Measurements from ENCODE around the gene ACOT4.
"Not testable (repeated sequence)": the region's sequence is repeated elsewhere in the genome, so short reads cannot be mapped to it uniquely, and the experiment has no call there.

The ACOT4 gene

GRCh38 chr14:73591690-73592449 lies at the start of gene ACOT4:
TSS of gene ACOT4 (plus strand) at chr14:73591873. CDS start at chr14:73591960, 87 bp downstream.
- DNase-seq (ENCODE audit: low spot score) = no peak

GRCh38 chr14:73542961-73543360 lies 48.7 kb upstream of the ACOT4 start:
- not testable (repeated sequence) for DNase-seq (ENCODE audit: low spot score)

- DNase-seq (ENCODE audit: low spot score) = not testable (repeated sequence)
Measured at GRCh38 chr14:73545353-73545752, 46.3 kb upstream of the ACOT4 start.

GRCh38 chr14:73549097-73549496 lies 42.6 kb upstream of the ACOT4 start:
- not testable (repeated sequence) for DNase-seq (ENCODE audit: low spot score)

GRCh38 chr14:73549889-73550524 lies 41.7 kb upstream of the ACOT4 start:
- not testable (repeated sequence) for DNase-seq (ENCODE audit: low spot score)

GRCh38 chr14:73553845-73554244 lies 37.8 kb upstream of the ACOT4 start:
- DNase-seq (ENCODE audit: low spot score) = no peak

- not testable (repeated sequence) for DNase-seq (ENCODE audit: low spot score)
Measured at GRCh38 chr14:73557201-73557600, 34.5 kb upstream of the ACOT4 start.

GRCh38 chr14:73558238-73558637 lies 33.4 kb upstream of the ACOT4 start:
- DNase-seq (ENCODE audit: low spot score) = not testable (repeated sequence)

GRCh38 chr14:73562256-73562655 lies 29.4 kb upstream of the ACOT4 start:
- not testable (repeated sequence) for DNase-seq (ENCODE audit: low spot score)

- not testable (repeated sequence) for DNase-seq (ENCODE audit: low spot score)
Measured at GRCh38 chr14:73562696-73563095, 29.0 kb upstream of the ACOT4 start.

- DNase-seq (ENCODE audit: low spot score) = not testable (repeated sequence)
Measured at GRCh38 chr14:73566431-73566830, 25.2 kb upstream of the ACOT4 start.

GRCh38 chr14:73566935-73567334 lies 24.7 kb upstream of the ACOT4 start:
- not testable (repeated sequence) for DNase-seq (ENCODE audit: low spot score)

GRCh38 chr14:73567358-73567757 lies 24.3 kb upstream of the ACOT4 start:
- DNase-seq (ENCODE audit: low spot score) = no peak

- no peak for DNase-seq (ENCODE audit: low spot score)
Measured at GRCh38 chr14:73567951-73568885, 23.5 kb upstream of the ACOT4 start.

- not testable (repeated sequence) for DNase-seq (ENCODE audit: low spot score)
Measured at GRCh38 chr14:73568886-73569184, 22.8 kb upstream of the ACOT4 start.

GRCh38 chr14:73569185-73569958 lies 22.3 kb upstream of the ACOT4 start, which contains the start of gene ACOT2:
TSS of gene ACOT2 (plus strand) at chr14:73569213. CDS start at chr14:73569241, 28 bp downstream.
- DNase-seq (ENCODE audit: low spot score) = peak; percentile 61

GRCh38 chr14:73570913-73571312 lies 20.8 kb upstream of the ACOT4 start:
- not testable (repeated sequence) for DNase-seq (ENCODE audit: low spot score)

- not testable (repeated sequence) for DNase-seq (ENCODE audit: low spot score)
Measured at GRCh38 chr14:73573034-73573433, 18.6 kb upstream of the ACOT4 start.

GRCh38 chr14:73573740-73574139 lies 17.9 kb upstream of the ACOT4 start:
- not testable (repeated sequence) for DNase-seq (ENCODE audit: low spot score)

GRCh38 chr14:73574251-73574650 lies 17.4 kb upstream of the ACOT4 start:
- DNase-seq (ENCODE audit: low spot score) = not testable (repeated sequence)

GRCh38 chr14:73576391-73576790 lies 15.3 kb upstream of the ACOT4 start:
- no peak for DNase-seq (ENCODE audit: low spot score)

Measured in COLO829 (cell line).